NCI-H187 treated with DMSO at 0.1 percent for 48 hours (cell line): ENCODE results near the gene ALG2.
"Not testable (repeated sequence)": the region's sequence is repeated elsewhere in the genome, so short reads cannot be mapped to it uniquely, and the experiment has no call there.

Experiments
- DNase-seq: peaks from one replicate; lab custom pipeline; 2025; lab: John Stamatoyannopoulos, UW

Gene ALG2

DNA sequence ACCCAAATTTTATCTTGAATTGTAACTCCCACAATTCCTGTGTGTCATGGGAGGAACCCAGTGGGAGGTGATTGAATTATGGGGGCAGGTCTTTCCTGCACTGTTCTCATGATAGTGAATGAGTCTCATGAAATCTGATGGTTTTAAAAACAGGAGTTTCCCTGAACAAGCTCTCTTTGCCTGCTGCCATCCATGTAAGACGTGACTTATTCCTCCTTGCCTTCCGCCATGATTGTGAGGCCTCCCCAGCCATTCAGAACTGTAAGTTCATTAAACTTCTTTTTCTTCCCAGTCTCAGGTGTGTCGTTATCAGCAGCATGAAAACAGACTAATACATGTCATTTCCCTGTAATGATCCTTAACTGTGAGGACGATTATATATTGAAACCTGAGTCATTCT is 16.1 kb upstream of the ALG2 start:
- DNase-seq: not testable (repeated sequence)

DNA sequence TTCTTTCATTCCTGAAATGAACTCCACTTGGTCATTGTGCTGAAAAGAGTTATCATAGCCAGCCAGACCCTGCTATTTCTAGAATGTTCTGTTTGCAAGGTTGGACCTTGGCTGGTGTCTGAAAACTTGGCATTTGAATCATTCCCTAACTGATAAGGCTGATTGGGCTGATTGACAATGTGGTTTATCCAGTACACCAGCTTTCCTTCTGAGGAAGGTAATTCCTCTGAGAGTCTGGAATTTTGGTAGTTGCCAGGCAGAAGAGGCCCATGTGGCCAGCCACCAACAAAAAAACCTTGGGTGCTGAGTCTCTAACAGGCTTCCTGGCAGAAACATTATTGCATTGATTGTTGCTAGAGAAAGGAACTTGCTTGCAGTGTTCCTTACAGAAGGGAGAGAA is 15.6 kb upstream of the ALG2 start:
- DNase-seq: no peak

DNA sequence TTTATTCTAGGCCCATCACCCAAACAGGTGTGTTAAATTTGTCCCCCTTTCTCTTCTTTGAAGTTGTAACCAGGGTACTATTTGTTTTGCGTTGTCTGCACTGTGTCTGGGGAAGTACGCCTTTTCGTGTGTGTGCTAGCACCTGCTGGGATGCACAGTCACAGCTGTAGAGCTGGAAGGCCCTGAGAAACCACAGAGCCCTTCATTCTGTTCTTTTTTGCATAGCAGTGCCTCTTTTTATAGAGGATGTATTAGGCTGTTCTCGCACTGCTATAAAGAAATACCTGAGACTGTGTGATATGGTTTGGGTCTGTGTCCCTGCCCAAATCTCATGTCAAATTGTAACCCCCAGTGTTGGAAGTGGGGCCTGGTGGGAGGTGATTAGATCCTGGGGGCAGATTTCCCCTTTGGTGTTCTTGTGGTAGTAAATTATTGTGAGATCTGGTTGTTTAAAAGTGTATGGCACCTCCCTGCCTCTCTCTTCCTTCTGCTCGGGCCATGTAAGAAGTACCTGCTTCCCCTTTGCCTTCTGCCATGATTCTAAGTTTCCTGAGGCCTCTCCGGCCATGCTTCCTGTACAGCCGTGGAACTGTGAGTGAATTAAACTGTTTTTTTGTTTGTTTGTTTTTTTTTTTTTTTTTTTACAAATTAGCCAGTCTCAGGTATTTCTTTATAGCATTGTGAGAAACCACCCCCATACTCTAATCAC is 14.3 kb upstream of the ALG2 start:
- DNase-seq: no peak

DNA sequence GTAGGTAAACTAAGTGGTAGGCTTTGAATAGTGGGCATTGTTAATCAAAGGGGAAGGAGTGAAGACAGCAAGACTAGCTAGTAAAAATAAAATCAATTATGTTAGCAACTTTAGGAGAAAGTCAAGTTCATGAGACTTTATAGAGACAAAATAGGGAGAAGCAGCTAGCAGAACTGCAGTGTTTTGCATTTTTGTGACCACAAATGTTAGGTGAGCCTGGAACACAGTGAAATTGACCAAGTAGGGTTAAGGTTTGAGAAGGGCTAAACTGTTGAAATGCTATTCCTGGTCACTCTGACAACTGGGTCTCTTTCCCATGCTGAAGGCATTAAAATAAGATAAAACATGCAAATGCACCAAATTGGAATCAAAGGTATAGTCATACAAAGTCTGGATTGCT is 13.3 kb upstream of the ALG2 start:
- DNase-seq: no peak

DNA sequence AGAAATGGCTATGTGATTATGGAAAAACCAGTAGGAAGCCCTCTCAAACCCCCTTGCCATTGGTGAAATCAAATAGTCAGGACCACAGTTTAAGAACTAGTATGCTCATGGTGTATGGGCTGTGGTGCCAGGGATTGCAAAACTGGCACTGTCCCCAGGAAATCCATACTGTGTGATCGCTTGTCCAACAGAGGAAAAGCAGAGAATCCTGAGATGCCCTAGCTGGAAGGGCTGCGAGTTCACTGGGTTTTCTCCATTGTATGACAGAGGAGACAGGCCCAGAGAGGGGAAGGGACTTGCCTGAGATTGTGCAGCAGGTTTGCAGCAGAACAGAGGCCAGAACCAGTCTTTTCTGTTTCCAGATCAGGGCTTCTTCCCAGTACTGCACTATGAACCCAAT is 12.9 kb upstream of the ALG2 start:
- DNase-seq: no peak

DNA sequence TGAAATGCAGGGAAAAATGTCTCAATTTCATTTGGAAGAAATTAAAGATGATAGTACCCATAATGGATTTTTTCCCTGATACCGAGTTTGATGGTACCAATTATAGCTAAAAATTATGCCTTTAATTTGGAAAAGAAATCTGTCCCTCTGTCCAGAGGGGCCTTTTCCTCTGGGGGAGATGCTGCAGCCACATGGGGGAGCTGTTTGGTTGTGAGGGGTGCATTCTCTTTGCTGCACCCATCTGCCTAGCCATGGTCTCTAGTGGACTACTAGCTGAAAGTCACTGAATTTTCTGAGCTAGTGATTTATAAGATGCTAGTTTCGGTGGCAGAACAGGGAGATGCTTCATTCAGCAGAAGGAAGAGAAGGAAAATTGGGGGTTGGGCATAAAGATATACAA is 10.0 kb upstream of the ALG2 start:
- no peak for DNase-seq

DNA sequence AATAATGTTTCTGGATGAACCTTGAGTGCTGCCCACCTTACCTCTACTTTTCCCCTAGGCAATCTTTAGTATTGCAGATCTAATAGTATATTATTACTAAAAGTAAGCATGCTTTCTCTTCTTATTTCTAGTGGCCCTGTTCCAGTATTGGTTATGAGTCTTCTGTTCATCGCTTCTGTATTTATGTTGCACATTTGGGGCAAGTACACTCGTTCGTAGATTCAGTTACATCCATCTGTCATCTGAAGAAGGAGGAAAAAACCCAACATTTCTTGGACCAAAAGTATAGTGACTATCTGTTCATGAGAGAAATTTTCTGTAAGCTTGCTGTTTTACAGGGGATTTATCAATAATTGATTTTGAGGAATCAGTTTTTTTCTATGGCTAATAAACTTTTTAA is 8.5 kb upstream of the ALG2 start:
- no peak for DNase-seq

DNA sequence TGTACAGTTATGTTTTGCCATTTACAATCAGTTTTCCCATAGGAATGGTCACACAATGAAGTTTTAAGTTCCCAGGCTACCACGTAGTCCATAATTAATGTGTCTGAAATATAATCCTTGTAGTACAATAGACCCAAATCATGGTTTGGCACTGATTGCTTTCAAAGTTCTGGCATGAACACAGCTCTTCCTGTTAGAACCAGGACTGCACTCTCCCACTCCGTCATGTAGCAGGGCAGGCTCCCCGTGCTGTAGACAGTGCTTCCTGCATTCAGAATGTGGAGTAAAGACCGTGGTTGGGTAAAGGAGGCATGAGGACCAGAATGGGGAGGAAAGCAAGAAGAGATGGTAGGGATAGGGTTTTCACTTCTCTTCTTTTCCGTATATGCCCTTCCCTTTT is 4.3 kb upstream of the ALG2 start:
- no peak for DNase-seq

DNA sequence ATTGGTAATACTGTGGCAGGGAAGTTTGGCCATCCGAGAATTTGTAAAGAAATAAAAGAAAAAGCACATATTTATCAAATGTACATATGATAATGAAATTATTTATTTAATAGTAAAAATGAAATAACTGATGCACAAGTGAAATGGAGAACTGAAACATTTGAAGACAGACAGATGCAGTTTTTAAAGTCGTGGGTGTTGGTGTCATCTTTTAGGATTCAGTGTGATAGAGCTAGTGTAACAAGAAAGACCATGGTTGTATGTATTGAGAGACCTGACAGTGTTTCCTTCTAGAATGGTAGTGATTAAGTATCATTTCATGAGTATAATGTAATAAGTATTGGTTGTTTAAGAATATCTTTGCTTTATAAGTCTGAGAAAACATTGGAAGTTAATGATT is 2.7 kb upstream of the ALG2 start:
- no peak for DNase-seq

DNA sequence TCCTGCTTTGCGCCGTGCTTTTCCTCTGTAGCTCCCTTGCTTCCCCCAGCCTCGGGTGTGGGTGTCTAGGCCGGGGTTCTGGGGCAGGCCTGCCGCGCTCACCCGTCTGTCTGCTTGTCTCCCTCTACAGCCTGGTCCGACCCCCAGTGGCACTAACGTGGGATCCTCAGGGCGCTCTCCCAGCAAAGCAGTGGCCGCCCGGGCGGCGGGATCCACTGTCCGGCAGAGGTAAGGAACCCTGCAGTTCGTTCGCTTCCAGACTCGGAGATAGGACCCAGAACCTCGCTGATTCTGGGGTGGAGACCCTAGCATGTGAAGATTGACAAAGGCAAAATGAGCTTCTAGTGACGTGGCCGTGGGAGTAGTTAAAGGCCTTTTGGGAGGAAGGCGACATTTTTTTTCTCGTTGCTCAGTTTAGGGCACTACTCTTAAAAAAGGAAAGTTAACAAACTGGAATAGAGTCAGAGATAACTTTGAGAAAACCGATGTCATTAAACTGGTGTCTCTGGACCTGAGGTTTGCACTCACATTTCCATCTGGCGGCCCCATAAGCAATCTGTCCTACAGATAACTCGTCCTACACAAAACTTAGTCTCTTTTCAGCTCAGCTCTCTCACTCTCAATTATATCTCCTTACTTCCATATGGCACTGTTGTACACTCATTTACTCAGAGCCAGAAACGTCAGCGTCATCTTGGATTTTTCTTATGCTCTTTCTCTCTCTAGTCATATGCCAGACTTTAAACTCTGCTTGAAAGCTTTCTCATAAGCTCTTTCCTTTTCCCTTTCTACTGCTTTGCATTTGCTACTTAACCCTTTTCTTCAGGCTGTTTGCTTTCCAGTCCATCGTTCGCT is 901 bp upstream of the ALG2 start:
- DNase-seq: no peak

DNA sequence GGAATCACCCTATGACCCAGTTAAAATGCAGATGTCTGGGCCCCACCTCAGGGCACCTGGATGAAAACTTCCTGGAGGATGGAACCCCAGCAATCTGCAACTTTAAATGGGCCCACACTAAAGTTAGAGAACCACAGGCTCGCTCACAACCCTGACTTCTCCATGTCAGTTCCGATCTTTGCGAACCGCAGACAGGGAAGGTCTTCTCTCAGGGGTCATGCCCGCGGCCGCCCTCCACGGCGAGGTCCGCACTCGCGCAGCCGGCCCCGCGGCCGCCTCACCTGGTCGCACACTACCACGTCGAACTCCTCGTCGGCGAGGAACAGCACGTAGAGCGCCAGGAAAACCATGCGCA is 499 bp downstream of the ALG2 start:
- DNase-seq: no peak

DNA sequence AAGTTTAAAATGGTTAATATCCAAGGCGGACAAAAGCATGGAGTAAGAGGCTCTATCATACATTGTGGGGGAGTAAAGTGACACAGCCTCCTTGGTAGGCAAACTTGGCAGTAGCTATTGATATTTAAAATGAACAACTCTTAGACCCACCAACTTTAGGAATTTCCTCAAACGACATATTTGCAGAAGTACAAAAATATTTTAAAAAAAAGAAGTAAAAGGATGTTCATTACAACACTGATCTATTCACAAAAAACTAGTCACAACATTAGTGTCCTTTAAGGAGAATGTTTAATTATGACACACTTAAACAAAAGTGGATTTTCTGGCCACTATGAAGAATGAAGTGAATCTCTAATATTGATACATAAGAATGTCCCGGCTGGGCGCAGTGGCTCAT is 1.7 kb downstream of the ALG2 start:
- no peak for DNase-seq

DNA sequence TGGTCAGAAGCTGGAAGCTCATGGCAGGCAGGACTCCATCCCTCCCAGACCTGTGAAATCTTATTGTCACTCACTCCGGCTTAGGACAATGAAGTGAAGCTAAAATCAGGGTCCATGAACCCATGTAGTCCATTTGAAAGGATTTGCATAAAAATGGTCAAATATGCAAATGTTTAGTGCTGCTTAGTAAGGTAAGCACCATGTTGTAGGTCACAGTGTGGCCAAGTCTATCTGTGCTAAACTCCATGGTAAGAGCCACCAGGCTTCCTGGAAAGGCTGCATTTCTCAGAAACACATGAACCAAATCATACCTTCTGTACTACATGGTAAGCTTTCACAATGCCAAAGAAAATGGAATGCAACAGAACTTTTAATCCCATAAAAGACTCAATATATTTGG is 5.7 kb downstream of the ALG2 start:
- no peak for DNase-seq

DNA sequence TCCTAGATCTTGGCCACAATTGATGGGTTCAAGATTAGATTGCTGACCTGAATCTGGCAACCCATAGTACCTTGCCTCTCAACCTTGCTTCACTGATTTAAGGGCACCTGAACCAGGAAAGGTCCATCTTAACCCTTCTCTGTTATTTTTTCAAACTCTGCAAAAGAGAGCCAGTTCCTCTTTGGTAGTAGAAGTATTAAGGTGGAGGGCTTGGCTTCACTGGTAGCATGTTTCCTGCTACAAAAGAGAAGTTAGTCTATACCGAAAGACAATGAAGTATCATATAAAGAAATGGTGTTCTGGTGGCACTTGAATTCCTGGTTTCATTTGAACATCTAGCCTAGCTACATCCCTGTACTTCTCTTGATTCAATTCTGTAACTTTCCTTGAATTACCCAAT is 8.5 kb downstream of the ALG2 start:
- DNase-seq: no peak

DNA sequence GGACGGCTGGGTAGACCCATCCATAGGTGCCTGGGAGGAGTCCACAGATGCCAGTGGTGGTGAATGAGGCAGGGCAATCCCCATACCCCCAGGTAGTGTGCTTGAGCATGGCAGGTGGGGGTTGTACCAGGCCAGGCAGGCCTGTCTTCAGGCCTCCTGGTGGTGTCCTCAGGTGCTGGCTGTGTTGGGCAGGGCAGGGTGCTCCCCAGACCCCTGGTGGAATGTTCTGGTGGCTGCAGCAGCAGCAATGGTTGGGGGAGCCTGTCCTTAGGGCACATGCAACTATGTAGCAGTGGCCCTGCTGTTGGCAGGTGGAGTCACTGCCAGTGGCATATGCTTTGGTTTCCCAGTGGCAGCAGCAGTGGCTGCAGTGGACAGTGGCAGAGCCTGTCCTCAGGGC is 10.0 kb downstream of the ALG2 start:
- no peak for DNase-seq

DNA sequence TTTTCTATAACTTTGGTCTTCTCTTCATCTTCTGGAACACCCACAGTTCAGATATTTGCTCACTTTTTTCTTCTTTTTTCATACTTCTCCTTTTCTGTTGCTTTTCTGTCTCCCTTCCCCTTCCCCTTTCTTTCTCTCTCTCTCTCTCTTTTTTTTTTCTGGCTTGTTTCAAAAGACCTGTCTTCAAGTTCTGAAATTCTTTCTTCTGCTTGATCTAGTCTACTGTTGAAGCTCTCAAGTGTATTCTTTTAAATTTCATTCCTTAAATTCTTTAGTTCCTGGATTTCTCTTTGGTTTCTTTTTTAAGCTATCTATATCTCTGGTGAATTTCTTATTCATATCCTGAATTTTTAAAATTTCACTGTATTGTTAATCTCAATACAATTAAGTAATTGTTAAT is 11.2 kb downstream of the ALG2 start:
- DNase-seq: no peak

DNA sequence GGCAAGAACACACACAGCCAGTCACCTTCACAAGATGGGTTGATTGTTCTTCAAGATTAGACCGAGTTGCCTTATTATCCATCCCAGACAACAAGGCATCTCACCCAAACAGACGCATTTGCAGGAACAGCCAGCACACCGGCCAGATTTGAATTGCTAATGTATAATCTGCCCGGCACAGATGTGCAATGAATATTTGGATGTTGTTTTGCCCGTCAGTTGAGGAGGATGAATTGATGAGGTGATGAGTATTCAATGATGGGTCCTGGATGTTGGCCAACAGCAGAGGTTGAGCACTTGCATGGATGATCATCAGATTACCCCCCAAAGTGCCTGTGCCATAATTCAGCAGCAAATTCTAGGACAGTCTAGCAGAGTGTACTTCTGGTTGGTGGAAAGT is 20.1 kb downstream of the ALG2 start:
- DNase-seq: no peak

DNA sequence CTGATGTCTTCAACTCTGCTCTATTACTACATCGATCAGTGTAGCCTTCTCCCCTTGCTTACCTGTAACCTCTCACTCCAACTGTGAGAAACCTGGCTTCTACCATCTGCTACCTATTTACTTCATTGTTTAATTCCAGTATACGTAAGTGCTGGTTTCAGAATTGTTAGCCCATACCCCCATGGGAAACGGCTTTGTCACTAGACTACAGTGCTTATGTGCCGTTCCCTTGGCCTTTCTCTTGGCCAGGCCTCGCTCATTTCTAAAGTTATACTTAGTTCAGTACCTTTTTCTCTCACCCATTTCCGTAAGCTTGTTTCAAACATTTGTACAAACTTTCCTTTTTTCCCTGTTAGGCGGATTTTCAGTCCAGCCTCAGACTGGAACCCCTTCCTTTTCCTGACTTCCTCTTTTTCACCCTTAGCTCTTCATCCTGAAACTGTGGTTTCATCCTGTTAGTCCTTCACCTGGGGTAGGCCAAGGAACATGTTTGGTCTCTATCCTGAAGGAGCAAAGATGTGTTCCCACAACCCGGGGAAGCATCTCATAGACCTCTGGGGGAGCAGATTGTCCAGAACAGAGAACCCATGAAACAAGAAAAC is 21.7 kb downstream of the ALG2 start:
- DNase-seq: no peak

DNA sequence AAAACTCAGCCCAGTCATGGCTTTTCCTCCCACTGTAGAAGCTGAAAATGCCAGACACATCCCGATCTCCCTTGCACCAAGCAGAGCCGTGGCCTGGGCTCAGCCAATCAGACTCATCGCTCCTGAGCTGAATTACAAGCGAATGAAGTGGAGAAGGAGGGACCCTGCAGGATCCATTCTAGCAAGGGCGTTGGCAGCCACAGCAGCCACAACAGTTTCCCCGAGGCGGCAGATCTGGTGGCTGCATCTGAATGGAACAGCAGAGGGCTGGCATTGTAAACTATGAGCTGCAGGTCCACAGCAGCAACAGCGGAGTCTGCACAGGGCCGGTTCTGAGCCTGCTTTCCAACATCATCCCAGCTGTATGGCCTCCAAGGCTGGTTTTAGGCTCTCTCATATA is 23.8 kb downstream of the ALG2 start:
- DNase-seq: no peak

DNA sequence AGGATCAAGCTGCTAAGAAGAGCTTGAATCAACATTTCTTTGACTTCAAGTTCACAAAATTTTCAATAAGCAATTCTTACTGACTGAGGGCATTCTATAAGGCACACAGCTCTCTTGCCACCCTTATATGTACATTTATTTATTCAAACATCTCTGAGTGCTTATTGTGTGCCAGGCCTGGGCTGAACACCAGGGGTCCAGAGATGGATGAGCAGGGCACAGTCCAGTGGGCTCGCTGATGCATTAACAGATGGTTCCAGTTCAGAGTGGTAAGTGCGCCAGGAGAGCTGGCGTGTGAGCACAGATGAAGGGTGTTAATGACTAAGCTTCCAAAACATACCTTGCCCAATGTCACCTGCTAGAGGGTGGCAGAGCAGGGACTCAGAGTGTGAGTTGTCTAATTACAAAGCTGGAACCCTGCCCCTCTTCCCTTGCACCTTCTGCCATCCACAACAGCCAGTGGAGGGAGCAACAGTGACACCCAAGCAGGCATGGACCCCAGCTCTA is 24.6 kb downstream of the ALG2 start:
- DNase-seq: no peak

DNA sequence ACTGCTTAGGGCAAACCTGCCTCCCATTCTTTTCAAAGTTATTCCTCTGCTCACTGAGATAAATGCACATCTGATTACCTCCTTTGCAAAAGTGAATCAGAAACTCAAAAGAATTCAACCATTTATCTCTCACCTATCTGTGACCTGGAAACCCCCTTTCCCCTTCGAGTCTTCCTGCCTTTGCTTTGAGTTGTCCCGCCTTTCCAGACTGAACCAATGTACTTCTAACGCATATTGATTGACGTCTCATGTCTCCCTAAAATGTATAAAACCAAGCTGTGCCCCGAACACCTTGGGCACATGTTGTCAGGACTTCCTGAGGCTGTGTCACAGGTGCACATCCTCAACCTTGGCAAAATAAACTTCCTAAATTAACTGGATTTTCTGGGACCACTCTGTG is 25.3 kb downstream of the ALG2 start:
- not testable (repeated sequence) for DNase-seq

DNA sequence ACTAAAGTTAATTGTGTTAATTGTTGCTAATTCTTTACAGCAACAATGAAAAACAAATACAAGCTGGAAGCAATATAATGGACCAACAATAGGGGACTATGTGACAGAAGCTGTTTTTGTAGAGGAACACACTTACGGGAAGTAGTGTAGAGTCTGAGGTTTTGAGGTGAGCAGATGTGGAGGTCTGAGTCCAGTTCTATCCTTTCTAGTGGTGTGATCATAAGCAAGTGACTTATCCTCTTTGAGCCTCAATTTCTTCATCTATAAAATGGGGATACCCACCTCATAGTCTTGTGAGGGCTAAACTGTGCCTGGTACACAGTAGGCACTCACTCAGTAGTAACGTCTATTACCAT is 28.3 kb downstream of the ALG2 start:
- no peak for DNase-seq

DNA sequence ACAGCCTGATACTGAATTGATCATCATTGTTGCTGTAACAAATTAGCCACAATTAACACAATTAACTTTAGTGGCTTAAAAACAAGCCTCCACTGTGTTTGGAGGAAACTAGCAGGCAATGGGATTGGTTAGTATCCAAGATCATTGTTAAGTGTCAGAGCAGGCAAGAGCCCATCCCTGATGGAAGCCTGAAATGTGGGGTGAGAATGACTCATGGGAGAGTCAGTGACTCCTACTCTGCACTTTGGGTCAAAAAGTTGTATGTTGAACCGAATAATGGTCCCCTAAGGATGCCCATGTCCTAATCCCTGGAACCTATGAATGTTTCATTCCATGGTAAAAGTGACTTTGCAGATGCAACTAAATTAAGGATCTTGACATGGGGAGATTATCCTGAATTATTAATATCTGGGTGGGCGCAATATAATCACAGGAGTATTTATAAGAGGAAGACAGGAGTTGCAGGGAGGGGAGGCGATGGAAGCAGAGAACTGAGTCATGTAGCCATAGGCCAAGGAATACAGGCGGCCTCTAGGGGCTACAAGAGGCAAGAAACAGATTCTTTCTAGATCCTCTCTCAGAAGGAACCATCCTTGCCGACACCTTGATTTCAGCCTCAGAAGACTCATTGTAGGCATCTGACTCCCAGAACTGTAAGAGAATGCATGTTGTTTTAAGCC is 28.8 kb downstream of the ALG2 start:
- DNase-seq: no peak
